ENCODE measurements around the gene ATP4B. TPM values are rescaled to one million over a fixed set of nuclear protein-coding genes. Genes with fewer than 3 reads are reported as not detected.
"Not testable (repeated sequence)": the region's sequence is repeated elsewhere in the genome, so short reads cannot be mapped to it uniquely, and the experiment has no call there.

ATP4B gene
- total and polyA plus RNA-seq, 2 experiments from 2014 or later, result not detected

DNA sequence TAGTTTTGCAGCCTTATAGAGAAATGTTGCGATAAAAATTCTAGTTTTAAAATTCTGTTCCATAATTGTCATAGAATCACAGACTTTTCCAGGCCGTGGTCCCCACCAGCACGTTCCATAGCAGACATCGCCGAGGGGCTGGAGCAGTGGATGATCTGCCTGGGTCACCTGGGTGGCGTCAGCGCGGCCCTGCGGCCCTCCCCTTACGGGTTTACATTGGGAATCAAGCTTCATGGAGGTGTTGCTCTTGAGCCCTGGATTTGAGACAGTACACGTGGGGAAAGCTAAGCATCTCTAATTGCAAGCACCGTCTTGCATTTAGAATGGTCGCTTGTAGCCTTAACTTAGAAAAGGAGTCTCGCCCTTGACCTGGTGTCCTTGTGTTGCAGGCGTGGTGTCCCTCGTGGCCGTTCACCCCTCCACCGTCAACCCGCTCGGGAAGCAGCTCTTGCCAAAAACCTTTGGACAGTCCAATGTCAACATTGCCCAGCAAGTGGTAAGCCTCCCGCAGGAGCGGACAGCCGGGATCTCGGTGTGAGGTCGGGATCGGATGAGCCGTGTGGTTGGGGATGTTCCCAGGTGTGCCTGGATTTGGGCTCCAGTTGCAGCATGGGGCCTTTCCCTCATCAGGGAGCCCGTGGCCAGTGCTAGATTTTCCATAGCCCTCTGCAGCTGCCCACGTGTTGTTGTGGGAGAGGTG, 35.1 kb downstream of the ATP4B start:
- in situ Hi-C loops (cut with MboI), result no loop called here
- peak; percentile 13 for DNase-seq
- peaks cover 71% of the 10 kb centered on the region for H3K79me2 ChIP-seq (ENCODE audit: insufficient read depth)

DNA sequence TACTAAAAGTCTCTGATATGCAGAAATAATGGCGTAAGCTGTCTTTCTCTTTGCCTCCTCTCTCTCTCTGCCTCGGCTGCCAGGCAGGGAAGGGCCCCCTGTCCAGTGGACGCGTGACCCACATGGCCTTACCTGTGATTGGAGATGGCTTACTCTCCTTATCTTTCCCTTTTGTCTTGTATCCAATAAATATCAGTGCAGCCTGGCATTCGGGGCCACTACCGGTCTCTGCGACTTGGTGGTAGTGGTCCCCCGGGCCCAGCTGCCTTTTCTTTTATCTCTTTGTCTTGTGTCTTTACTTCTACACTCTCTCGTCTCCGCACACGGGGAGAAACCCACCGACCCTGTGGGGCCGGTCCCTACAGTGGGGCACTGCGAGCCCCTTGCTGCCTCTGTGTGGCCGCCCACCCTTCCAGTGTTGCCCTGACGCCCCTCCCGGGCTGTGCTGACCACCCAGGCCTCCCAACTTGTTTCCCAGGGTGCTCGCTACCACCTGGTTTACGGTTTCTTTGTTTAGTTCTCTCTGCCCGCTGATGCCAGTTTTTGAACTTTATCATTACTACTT, 35.9 kb downstream of the ATP4B start:
- H3K4me2 ChIP-seq (ENCODE audit: unreplicated experiment); H3K9me2 ChIP-seq (ENCODE audit: insufficient read depth); H3K4me3 ChIP-seq; H3K27me3 ChIP-seq (replicated peaks; ENCODE audit: insufficient read depth); H3K36me3 ChIP-seq (ENCODE audit: low read depth); in situ Hi-C loops (cut with MboI); H2AFZ ChIP-seq; H3K27ac ChIP-seq; H3K4me1 ChIP-seq (ENCODE audit: insufficient read depth); H3K9ac ChIP-seq; H3K9me3 ChIP-seq (ENCODE audit: low read depth); DNase-seq: not testable (repeated sequence)
- H4K20me1 ChIP-seq (ENCODE audit: insufficient read depth), result peaks cover 17% of the 10 kb centered on the region; the same call in 1 of the 2 replicates
- peaks cover 71% of the 10 kb centered on the region for H3K79me2 ChIP-seq (ENCODE audit: insufficient read depth)
- WGBS, 2 experiments (ENCODE audit: low coverage in 1 of 2, low lambda C conversion rate in 2 of 2, missing lambda C conversion rate in 2 of 2), result 84 to 89% methylated on average over 19 to 20 of the region's 20 CpGs
- H3F3A ChIP-seq (ENCODE audit: insufficient read depth), result peaks cover 24% of the 10 kb centered on the region

More for the DNA sequence above, 35.1 kb downstream of the ATP4B start:
- WGBS, 2 experiments (ENCODE audit: low coverage in 1 of 2, low lambda C conversion rate in 2 of 2, missing lambda C conversion rate in 2 of 2), result 90 to 93% methylated on average over 29 of the region's 29 CpGs
- Histone ChIP-seq H3K27ac (no peak overlapping the region), H3K27me3 (replicated peaks; ENCODE audit: insufficient read depth) (no peaks in the 10 kb centered on the region), H3K4me1 (ENCODE audit: insufficient read depth) (peaks cover 9% of the 10 kb centered on the region), H3K4me3 (no peak overlapping the region), H3K4me2 (ENCODE audit: unreplicated experiment) (no peak overlapping the region), H3F3A (ENCODE audit: insufficient read depth) (peaks cover 24% of the 10 kb centered on the region), H3K9me2 (ENCODE audit: insufficient read depth) (no peaks in the 10 kb centered on the region), H2AFZ (no peak overlapping the region), H3K9me3 (ENCODE audit: low read depth) (no peaks in the 10 kb centered on the region), H4K20me1 (ENCODE audit: insufficient read depth) (peaks cover 10% of the 10 kb centered on the region; the same call in 1 of the 2 replicates), H3K9ac (no peak overlapping the region), H3K36me3 (ENCODE audit: low read depth) (no peaks in the 10 kb centered on the region)
- no peak for TF ChIP-seq EZH2phosphoT487 (IDR thresholded peaks at IDR 0.05; ENCODE audit: insufficient read depth, low read depth)
- no peak for TF ChIP-seq EZH2 (IDR thresholded peaks at IDR 0.05; ENCODE audit: insufficient read depth, poor library complexity, severe bottlenecking)

DNA sequence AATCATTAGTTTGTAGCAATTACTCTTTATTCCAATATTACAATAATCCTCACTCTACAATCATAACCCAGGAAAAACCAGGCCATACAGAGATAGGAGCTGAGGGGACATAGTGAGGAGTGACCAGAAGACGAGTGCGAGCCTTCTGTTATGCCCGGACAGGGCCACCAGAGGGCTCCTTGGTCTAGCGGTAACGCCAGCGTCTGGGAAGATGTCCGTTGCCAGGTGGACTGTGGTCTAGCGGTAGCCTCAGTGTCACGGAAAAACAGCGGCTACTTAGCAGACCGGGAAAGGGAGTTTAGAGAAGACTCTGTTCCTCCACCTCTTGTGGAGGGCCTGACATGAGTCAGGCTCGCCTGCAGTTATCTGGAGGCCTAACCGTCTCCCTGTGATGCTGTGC, 36.5 kb downstream of the ATP4B start:
- H3K36me3 ChIP-seq (ENCODE audit: low read depth); H3K9me3 ChIP-seq (ENCODE audit: low read depth); in situ Hi-C loops (cut with MboI); H2AFZ ChIP-seq; H3K9ac ChIP-seq; H3K4me3 ChIP-seq; H3K4me2 ChIP-seq (ENCODE audit: unreplicated experiment); H3K27ac ChIP-seq; H3K9me2 ChIP-seq (ENCODE audit: insufficient read depth); H3K27me3 ChIP-seq (replicated peaks; ENCODE audit: insufficient read depth); H3K4me1 ChIP-seq (ENCODE audit: insufficient read depth): not testable (repeated sequence)
- Histone ChIP-seq H3F3A (ENCODE audit: insufficient read depth) (peaks cover 22% of the 10 kb centered on the region), H4K20me1 (ENCODE audit: insufficient read depth) (peaks cover 17% of the 10 kb centered on the region; the same call in 1 of the 2 replicates), H3K79me2 (ENCODE audit: insufficient read depth) (peaks cover 71% of the 10 kb centered on the region)
- DNase-seq, result peak; percentile 11
- 79 to 87% methylated on average over 13 of the region's 13 CpGs for WGBS, 2 experiments (ENCODE audit: low coverage in 1 of 2, low lambda C conversion rate in 2 of 2, missing lambda C conversion rate in 2 of 2)

DNA sequence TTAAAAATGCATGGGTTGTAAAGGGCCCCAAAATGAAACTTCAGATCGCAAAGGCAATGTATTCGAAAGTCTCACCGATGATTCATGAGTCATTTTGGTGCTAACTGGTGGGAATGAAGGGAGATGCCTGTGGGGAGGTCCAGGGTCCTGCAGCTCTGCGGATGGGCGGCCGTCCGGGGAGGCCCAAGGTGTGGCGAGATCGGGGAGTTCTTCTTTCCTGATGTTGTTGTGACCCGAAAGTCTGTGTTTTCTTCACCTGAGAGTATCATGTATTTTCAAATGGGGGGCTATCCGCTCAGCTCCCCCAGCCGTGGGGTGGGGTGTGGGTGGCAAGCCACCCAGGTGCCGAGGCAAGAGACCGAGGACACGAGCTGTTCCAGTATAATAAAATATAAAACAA, 37.0 kb downstream of the ATP4B start:
- H3K9me3 ChIP-seq (ENCODE audit: low read depth), result no peaks in the 10 kb centered on the region
- H4K20me1 ChIP-seq (ENCODE audit: insufficient read depth), result peaks cover 17% of the 10 kb centered on the region; the same call in 1 of the 2 replicates
- H3F3A ChIP-seq (ENCODE audit: insufficient read depth), result peaks cover 19% of the 10 kb centered on the region
- H3K4me2 ChIP-seq (ENCODE audit: unreplicated experiment), result no peak overlapping the region
- in situ Hi-C loops (cut with MboI), result no loop called here
- TF ChIP-seq EZH2phosphoT487 (IDR thresholded peaks at IDR 0.05; ENCODE audit: insufficient read depth, low read depth), result no peak
- TF ChIP-seq EZH2 (IDR thresholded peaks at IDR 0.05; ENCODE audit: insufficient read depth, poor library complexity, severe bottlenecking), result no peak
- H3K4me1 ChIP-seq (ENCODE audit: insufficient read depth), result peaks cover 3% of the 10 kb centered on the region
- no peak for DNase-seq
- no peaks in the 10 kb centered on the region for H3K36me3 ChIP-seq (ENCODE audit: low read depth)
- no peak overlapping the region for H2AFZ ChIP-seq
- H3K79me2 ChIP-seq (ENCODE audit: insufficient read depth), result peaks cover 71% of the 10 kb centered on the region
- no peak overlapping the region for H3K27ac ChIP-seq
- H3K9ac ChIP-seq, result no peak overlapping the region
- H3K9me2 ChIP-seq (ENCODE audit: insufficient read depth), result no peaks in the 10 kb centered on the region
- H3K27me3 ChIP-seq (replicated peaks; ENCODE audit: insufficient read depth), result no peaks in the 10 kb centered on the region
- WGBS, 2 experiments (ENCODE audit: low coverage in 1 of 2, low lambda C conversion rate in 2 of 2, missing lambda C conversion rate in 2 of 2), result 95 to 96% methylated on average over 15 of the region's 15 CpGs
- H3K4me3 ChIP-seq, result no peak overlapping the region

Measured in GM23248 (cell line).